KOPT-K1 (cell line): ENCODE measurements around the gene RARRES2.
A peak's percentile ranks its signal among the peaks of the same experiment; 100 is the strongest.
"Not testable (repeated sequence)": the region's sequence is repeated elsewhere in the genome, so short reads cannot be mapped to it uniquely, and the experiment has no call there.

Source experiments
- H3K27ac ChIP-seq: fragments of 200-600 bp; sonication (generic); 2 replicates; pipeline ENCODE4 v1.5.1; 2016; ENCODE audit warnings: antibody characterized with exemption, mild to moderate bottlenecking, low read depth, low read length; ENCODE audit not compliant: poor library complexity, severe bottlenecking
- H3K36me3 ChIP-seq: fragments of 200-600 bp; sonication (generic); 2 replicates; pipeline ENCODE4 v1.5.1; 2017; ENCODE audit warnings: antibody characterized with exemption, mild to moderate bottlenecking, low read length, moderate library complexity; ENCODE audit not compliant: insufficient read depth
- H3K9me3 ChIP-seq: fragments of 200-600 bp; sonication (generic); 2 replicates; pipeline ENCODE4 v1.5.1; 2017; ENCODE audit warnings: antibody characterized with exemption, low read length, mild to moderate bottlenecking; ENCODE audit not compliant: insufficient read depth, poor library complexity, severe bottlenecking

RARRES2 gene

DNA sequence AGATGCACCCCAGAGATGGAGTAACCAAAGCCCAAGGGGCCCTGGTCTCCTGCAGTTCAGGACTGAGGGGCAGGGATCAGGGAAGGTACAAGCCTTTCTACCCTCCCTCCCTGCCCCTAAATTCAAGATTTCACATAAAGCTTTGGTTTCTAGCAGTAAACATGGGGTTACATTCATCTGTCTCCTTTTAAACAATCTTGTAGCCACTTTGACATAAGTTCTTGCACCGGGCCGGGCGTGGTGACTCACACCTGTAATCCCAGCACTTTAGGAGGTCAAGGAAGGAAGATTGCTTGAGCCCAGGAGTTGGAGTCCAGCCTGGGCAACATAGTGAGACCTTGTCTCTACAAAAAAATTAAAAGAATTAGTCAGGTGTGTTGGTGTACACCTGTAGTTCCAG, 14.1 kb downstream of the RARRES2 start:
- Histone ChIP-seq H3K27ac (no peak overlapping the region), H3K36me3 (peaks cover 77% of the 10 kb centered on the region), H3K9me3 (no peaks in the 10 kb centered on the region)

DNA sequence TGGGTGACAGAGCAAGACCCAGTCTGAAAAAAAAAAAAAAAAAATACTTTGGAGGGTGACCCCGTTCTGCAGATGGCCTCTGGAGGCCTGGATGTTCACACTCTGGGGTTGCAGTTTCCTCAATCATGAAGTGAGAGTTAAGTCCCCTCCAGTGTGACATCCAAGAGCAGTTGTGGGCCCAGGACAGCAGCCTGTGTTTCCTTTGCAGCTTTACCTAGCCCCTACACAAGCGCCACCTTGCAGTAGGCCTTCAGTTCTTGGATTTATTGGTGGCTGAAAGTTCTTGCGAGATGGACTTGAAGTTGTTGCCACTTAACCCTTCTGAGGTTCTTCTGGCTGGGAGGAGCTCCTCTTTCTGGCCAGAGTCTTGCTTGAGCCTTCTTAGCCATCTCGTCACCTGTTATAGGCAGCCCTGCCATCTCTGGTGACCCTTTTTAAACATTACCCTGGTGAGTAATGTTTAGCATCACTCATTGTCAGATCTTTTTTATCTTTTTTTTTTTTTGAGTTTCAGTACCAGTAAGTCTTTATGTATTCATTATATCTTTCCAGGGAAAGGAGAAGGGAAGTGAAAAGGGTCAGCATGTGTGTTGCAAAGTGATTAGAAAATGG, 14.7 kb downstream of the RARRES2 start:
- peaks cover 71% of the 10 kb centered on the region for H3K36me3 ChIP-seq
- H3K9me3 ChIP-seq, result no peaks in the 10 kb centered on the region
- no peak overlapping the region for H3K27ac ChIP-seq

DNA sequence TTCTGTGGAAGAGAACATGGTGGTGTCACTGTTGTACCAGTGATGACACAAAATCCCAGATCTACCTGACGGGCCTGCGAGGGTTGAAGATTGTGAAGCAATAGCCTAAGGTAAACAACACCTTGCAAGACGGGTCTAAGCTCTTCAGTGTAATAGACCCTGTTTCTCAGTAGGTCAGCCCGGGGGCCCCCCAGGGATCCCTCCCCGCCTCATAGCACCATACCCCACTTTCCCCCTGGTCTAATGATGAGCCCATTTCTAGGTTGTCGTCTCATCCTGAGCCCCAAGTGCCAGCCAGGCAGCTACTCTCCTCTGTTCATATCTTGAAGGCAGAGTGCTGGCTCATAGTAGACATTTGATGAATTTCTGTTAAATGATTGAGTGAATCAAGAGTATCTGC, 15.5 kb downstream of the RARRES2 start:
- Histone ChIP-seq H3K9me3 (no peaks in the 10 kb centered on the region), H3K36me3 (peaks cover 63% of the 10 kb centered on the region), H3K27ac (no peak overlapping the region)

- Histone ChIP-seq H3K9me3 (no peaks in the 10 kb centered on the region), H3K36me3 (peaks cover 55% of the 10 kb centered on the region), H3K27ac (no peak overlapping the region)
Observed at GRCh38 chr7:150325110-150325611, 16.3 kb downstream of the RARRES2 start.

GRCh38 chr7:150324373-150324961, 17.0 kb downstream of the RARRES2 start:
- H3K27ac ChIP-seq, result peak overlapping the region; percentile 99

GRCh38 chr7:150323682-150324372, 17.6 kb downstream of the RARRES2 start:
- H3K27ac ChIP-seq, result peak overlapping the region; percentile 99
- H3K36me3 ChIP-seq, result peaks cover 42% of the 10 kb centered on the region
- H3K9me3 ChIP-seq, result no peaks in the 10 kb centered on the region

More at GRCh38 chr7:150324373-150324961, 17.0 kb downstream of the RARRES2 start:
- Histone ChIP-seq H3K36me3 (peaks cover 48% of the 10 kb centered on the region), H3K9me3 (no peaks in the 10 kb centered on the region)

- Histone ChIP-seq H3K9me3 (no peaks in the 10 kb centered on the region), H3K27ac (peak within 1 kb of the TSS; percentile 99)
Observed at GRCh38 chr7:150322833-150323681, 18.4 kb downstream of the RARRES2 start, which contains the start of the genes ACTR3C and LRRC61. TSS of gene ACTR3C (minus strand) at chr7:150323545. CDS start at chr7:150295296, 28,249 bp downstream. TSS of gene LRRC61 (plus strand) at chr7:150323355. CDS start at chr7:150336862, 13,507 bp downstream.

DNA sequence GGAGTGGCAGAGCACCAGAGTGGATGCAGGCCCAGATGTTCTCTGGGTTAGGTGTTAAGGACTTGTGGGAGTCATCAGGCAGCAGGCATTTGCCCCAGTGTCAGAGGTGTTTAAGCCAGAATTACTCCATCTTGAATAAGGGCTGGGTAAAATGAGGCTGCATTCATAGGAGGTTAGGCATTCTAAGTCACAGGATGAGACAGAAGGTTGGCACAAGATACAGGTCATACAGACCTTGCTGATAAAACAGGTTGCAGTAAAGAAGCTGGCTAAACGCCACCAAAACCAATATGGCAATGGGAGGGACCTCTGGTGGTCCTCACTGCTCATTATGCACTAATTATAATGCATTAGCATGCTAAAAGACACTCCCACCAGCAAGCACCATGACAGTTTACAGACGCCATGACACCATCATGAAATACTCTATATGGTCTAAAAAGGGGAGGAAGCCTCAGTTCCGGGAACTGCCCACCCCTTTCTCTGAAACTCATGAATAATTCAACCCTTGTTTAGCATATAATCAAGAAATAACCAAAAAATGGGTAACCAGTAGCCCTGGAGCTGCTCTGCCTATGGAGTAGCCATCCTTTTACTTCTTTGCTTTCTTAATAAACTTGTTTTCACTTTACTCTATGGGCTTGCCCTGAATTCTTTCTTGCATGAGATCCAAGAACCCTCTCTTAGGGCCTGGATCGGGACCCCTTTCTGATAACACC, 19.2 kb downstream of the RARRES2 start:
- Histone ChIP-seq H3K9me3 (no peaks in the 10 kb centered on the region), H3K27ac (peak overlapping the region; percentile 99), H3K36me3 (peaks cover 27% of the 10 kb centered on the region)

More at GRCh38 chr7:150322833-150323681, 18.4 kb downstream of the RARRES2 start, which contains the start of the genes ACTR3C and LRRC61:
- H3K36me3 ChIP-seq, result peaks cover 34% of the 10 kb centered on the region

DNA sequence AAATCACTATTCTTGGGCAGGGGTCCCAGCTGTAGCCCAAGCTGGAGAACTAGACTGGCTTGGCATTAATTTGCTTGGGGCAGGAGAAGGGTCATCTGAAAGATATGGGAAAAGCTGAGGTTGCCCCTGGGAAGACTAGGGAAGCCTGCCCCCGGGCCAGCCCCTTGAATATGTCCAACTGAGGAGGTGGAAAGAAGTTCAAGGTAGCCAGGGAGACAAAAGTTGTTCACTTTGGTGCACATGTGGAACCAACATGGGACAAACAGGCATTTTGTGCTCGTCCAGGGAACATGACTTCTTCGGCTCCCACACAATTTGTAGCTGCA, 19.7 kb downstream of the RARRES2 start:
- H3K9me3 ChIP-seq, result no peaks in the 10 kb centered on the region
- peaks cover 21% of the 10 kb centered on the region for H3K36me3 ChIP-seq
- peak overlapping the region; percentile 99 for H3K27ac ChIP-seq

- H3K36me3 ChIP-seq, result no peaks in the 10 kb centered on the region
- no peak overlapping the region for H3K27ac ChIP-seq
- no peaks in the 10 kb centered on the region for H3K9me3 ChIP-seq
Observed at GRCh38 chr7:150317748-150318444, 23.5 kb downstream of the RARRES2 start.

- H3K36me3 ChIP-seq, H3K27ac ChIP-seq, H3K9me3 ChIP-seq: not testable (repeated sequence)
Observed at GRCh38 chr7:150316987-150317386, 24.4 kb downstream of the RARRES2 start.

- no peaks in the 10 kb centered on the region for H3K9me3 ChIP-seq
- H3K27ac ChIP-seq, result no peak overlapping the region
- no peaks in the 10 kb centered on the region for H3K36me3 ChIP-seq
Observed at GRCh38 chr7:150314639-150315239, 26.7 kb downstream of the RARRES2 start.

DNA sequence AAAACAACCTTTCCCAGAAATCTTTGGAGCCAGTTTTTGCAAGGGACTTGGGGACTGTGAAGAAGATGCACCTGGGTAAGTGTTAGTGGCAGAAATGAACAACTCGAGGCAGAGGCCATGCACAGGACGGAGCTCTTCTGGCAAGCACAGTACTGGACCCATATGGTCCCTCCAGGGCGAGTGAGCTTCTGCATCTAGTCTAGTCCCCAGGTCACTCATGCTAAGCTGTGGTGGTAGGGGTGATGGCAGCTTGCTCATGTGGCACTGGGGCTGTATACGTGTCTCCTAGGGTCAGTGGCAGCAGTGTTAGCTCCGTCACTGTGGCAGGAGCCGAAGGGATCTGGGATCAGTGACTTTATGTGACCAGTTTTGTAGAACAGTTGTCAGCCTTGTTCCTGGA, 27.6 kb downstream of the RARRES2 start:
- Histone ChIP-seq H3K36me3 (no peaks in the 10 kb centered on the region), H3K9me3 (no peaks in the 10 kb centered on the region), H3K27ac (no peak overlapping the region)
